CD4-positive, alpha-beta T cell treated with Interleukin-4 for 1 hour (primary cell): ENCODE measurements around the gene CCL20.

Experiments used
- DNase-seq, 2 donors: peaks; one replicate each; pipeline ENCODE4 v3.0.0-alpha.2; 2020 to 2022

CCL20 gene

GRCh38 chr2:227834916-227835650 is 21.4 kb downstream of the CCL20 start:
- no peak for DNase-seq

- peak; percentile 19 to 35 for DNase-seq
Measured at GRCh38 chr2:227839339-227840129, 25.9 kb downstream of the CCL20 start.

GRCh38 chr2:227846831-227847230 is 33.2 kb downstream of the CCL20 start:
- no peak for DNase-seq

GRCh38 chr2:227848146-227848545 is 34.5 kb downstream of the CCL20 start:
- DNase-seq, result no peak

GRCh38 chr2:227848586-227848985 is 34.9 kb downstream of the CCL20 start:
- DNase-seq, result peak in 1 of 2 donors; percentile 72

- no peak for DNase-seq
Measured at GRCh38 chr2:227849906-227850305, 36.3 kb downstream of the CCL20 start.

- DNase-seq, result no peak
Measured at GRCh38 chr2:227853204-227853629, 39.6 kb downstream of the CCL20 start.

- DNase-seq, result no peak
Measured at GRCh38 chr2:227853765-227854271, 40.2 kb downstream of the CCL20 start.

- DNase-seq, result no peak
Measured at GRCh38 chr2:227855440-227855839, 41.8 kb downstream of the CCL20 start.

- no peak for DNase-seq
Measured at GRCh38 chr2:227856697-227857096, 43.1 kb downstream of the CCL20 start.

GRCh38 chr2:227860221-227860641 is 46.6 kb downstream of the CCL20 start:
- DNase-seq, result no peak

- no peak for DNase-seq
Measured at GRCh38 chr2:227861011-227861410, 47.4 kb downstream of the CCL20 start.

GRCh38 chr2:227862227-227862740 is 48.6 kb downstream of the CCL20 start:
- DNase-seq, result peak in 1 of 2 donors; percentile 52

- DNase-seq, result no peak
Measured at GRCh38 chr2:227862741-227863588, 49.3 kb downstream of the CCL20 start.

GRCh38 chr2:227864161-227864756 is 50.6 kb downstream of the CCL20 start:
- no peak for DNase-seq

- no peak for DNase-seq
Measured at GRCh38 chr2:227865291-227865690, 51.6 kb downstream of the CCL20 start.
